HG02981 (cell line): ENCODE measurements around the gene SEC16B.
"Not testable (repeated sequence)": the region's sequence is repeated elsewhere in the genome, so short reads cannot be mapped to it uniquely, and the experiment has no call there.

Experiments used
- ATAC-seq: cut with Tn5 transposase; IDR thresholded peaks from one replicate; pipeline ENCODE4 v1.9.1; 2021; ENCODE audit warnings: mild to moderate bottlenecking, moderate library complexity; ENCODE audit not compliant: unreplicated experiment

SEC16B gene, protein sequence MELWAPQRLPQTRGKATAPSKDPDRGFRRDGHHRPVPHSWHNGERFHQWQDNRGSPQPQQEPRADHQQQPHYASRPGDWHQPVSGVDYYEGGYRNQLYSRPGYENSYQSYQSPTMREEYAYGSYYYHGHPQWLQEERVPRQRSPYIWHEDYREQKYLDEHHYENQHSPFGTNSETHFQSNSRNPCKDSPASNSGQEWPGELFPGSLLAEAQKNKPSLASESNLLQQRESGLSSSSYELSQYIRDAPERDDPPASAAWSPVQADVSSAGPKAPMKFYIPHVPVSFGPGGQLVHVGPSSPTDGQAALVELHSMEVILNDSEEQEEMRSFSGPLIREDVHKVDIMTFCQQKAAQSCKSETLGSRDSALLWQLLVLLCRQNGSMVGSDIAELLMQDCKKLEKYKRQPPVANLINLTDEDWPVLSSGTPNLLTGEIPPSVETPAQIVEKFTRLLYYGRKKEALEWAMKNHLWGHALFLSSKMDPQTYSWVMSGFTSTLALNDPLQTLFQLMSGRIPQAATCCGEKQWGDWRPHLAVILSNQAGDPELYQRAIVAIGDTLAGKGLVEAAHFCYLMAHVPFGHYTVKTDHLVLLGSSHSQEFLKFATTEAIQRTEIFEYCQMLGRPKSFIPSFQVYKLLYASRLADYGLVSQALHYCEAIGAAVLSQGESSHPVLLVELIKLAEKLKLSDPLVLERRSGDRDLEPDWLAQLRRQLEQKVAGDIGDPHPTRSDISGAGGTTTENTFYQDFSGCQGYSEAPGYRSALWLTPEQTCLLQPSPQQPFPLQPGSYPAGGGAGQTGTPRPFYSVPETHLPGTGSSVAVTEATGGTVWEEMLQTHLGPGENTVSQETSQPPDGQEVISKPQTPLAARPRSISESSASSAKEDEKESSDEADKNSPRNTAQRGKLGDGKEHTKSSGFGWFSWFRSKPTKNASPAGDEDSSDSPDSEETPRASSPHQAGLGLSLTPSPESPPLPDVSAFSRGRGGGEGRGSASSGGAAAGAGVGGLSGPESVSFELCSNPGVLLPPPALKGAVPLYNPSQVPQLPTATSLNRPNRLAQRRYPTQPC

DNA sequence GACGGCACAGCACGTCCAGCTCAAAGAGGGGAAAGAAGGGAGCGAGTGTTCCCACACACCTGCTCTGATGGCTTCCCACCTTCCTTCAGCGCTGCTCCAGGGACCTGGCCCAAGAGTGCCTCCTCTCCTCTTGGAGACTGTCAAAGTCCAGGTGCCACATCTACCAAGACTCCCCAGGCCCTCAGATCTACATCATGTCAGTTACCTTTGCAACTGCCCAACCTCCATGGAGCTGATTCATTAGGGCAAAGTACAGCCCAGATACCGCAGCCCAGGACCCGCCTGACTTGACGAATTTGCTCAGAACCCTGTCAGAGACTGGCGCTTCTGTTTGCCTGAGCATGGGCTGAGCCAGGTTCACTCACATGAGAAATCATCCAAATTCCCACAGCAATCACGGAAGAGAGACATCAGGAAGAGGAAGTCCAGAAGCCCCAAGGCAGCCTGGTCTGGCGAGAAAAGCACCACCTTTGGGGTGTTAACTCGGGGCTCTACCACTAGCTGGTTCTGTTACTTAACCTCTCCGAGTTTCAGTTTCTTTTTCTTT is at the start of gene SEC16B:
Gene SEC16B (minus strand): TSS at position 234 of the 547 bp plus-strand sequence. CDS start 2,077 bp downstream, outside the sequence.
- no peak for ATAC-seq

DNA sequence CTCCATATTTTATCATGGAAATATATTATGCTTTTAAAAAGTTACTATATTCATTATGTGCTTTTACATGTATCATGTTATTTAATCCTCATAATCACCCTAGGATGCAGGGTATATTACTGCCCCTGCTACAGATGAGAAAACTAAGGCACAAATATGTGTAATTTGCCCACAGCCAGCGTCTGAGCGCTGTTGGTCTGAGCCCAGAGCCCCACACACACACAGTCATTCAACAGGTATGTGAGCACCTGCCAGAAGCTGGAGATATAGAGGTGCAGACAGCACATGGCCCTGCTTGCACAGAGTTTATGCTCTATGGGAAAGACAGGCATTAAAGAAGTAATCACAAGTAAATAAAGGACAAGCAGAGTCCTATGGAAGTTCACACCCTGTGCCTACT is 49.8 kb upstream of the SEC16B start:
- no peak for ATAC-seq

- ATAC-seq: no peak
Observed at GRCh38 chr1:178019208-178019607, 49.4 kb upstream of the SEC16B start.

DNA sequence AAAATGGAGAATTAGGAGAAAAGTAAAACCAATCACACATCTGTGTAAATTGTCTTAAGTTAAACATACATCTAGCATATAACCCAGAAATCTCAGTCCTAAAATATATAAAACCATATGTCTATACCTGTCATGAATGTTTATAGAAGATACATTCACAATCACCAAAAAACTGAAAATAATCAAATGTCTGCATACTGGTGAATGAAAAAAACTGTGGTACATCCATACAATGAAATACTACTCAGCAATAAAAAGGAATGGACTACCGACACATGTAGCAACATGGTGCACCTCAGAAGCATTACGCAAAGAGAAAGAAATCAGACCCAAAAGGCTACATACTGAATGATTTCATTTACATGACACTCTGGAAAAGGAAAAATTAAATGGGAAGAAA is 47.7 kb upstream of the SEC16B start:
- ATAC-seq: no peak

DNA sequence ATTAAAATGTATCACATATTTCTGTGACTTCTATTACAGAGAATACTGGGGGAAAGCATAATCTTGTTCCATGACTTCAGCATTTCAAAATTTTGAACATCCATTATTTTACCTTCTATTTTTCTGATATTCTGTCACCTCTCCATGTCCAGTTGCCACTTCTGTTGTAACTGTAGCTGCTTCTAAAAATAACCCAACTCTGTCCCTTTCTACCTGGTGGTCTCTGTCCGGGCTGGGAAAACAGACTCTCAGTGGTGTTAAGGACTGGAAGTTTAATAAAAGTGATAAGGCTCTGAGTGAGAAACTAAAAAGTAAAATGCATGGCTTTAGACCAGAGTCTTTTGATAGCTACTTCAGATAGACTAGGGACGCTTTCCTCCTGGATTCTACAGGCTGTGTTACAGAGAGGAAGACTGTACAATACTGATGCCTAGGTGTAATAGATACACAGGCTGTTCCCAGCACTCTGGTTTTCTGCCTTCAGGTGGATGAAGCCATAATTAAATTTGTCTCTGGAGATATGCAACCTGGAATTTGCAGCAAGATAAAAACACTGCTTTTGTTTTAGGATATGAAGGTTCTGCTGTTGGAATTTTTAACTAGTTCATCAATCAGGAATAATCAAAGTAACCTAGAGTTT is 42.1 kb upstream of the SEC16B start:
- no peak for ATAC-seq

- no peak for ATAC-seq
Observed at GRCh38 chr1:178011465-178011828, 41.6 kb upstream of the SEC16B start.

- ATAC-seq: no peak
Observed at GRCh38 chr1:178010674-178011464, 41.0 kb upstream of the SEC16B start.

- no peak for ATAC-seq
Observed at GRCh38 chr1:178006043-178006442, 36.2 kb upstream of the SEC16B start.

GRCh38 chr1:178005450-178005849 is 35.6 kb upstream of the SEC16B start:
- ATAC-seq: no peak

- peak; percentile 69 for ATAC-seq
Observed at GRCh38 chr1:178004926-178005391, 35.1 kb upstream of the SEC16B start.

GRCh38 chr1:177998696-177999631 is 29.1 kb upstream of the SEC16B start:
- no peak for ATAC-seq

GRCh38 chr1:177996957-177997356 is 27.1 kb upstream of the SEC16B start:
- no peak for ATAC-seq

GRCh38 chr1:177995369-177995768 is 25.5 kb upstream of the SEC16B start:
- no peak for ATAC-seq

- not testable (repeated sequence) for ATAC-seq
Observed at GRCh38 chr1:177986281-177986680, 16.4 kb upstream of the SEC16B start.

GRCh38 chr1:177984761-177985160 is 14.9 kb upstream of the SEC16B start:
- ATAC-seq: no peak

GRCh38 chr1:177984136-177984525 is 14.3 kb upstream of the SEC16B start:
- no peak for ATAC-seq

DNA sequence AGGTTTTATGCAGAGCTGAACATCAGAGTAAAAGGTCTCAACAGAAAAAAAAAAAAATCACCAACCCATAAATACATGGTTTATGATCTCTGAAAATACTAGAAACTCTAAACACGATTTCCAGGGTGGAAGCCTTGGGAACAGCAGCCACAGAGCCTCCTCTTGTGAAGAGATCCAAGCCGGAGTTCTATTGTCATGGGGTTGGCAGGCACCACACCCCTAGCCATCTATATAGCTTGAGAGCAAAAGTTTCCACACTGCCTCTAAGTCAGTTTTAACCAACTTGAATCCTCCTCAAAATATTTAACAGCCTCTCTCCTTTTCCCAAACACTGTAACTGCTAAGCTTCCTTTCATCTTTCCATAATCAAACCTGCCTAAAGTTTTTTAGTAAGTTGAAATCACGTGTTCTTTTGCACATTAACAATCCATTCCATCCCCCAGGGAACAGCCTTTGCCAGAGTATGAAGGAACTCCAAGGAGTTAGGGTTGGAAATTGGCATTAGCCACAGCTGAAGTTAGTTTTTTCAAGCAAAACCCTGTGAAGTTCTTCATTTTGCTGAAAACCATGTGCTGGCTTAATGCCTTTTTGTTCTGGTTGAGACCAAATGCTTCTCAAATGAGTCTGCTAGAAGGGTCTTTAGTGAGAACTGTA is 13.8 kb upstream of the SEC16B start:
- ATAC-seq: no peak

DNA sequence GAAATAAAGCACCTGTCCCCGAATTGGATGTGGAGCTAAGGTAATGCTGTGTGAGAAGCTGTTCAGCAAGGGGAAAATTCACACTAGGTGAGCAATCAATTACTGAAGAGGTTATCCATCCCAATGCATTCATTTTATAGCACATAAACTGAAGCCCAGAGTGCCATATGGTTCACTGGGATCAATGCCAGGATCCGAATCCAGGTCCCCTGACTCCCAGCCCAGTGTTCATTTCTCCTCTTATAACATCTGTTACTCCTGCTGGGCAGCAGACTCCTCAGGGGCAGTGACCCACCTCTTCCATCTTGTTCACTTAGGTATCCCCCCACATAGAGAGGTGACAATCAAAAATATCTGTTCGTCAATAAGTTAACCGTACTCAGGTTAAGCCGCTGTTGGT is 13.2 kb upstream of the SEC16B start:
- no peak for ATAC-seq
